HEK293 (cell line): ENCODE data around the gene STX11.

ENCODE experiments used
- CTCF ChIA-PET: fragments of 350-600 bp; formaldehyde crosslinking; extraction: SDS; loops from one replicate; lab custom pipeline; 2021; ENCODE audit warnings: antibody characterized with exemption; lab: Yijun Ruan, JAX
- POLR2A ChIA-PET: fragments of 300-600 bp; formaldehyde crosslinking; extraction: SDS; loops from one replicate; lab custom pipeline; 2020; ENCODE audit warnings: antibody characterized with exemption, inconsistent platforms; lab: Yijun Ruan, JAX
- H3K27ac ChIP-seq: fragments of 200-500 bp; sonication (Bioruptor generic); 2 replicates; pipeline ENCODE4 v1.5.1; 2014; ENCODE audit warnings: low read depth, low read length, control low read depth, inconsistent platforms; ENCODE audit errors: extremely low read depth
- H3K36me3 ChIP-seq, 2 experiments: fragments of 200-500 bp in 1 of 2; sonication (Bioruptor generic) in 1 of 2; 1 replicate in 1 of 2; 2 replicates in 1 of 2; pipeline ENCODE4 v1.5.1; 2014 to 2017; ENCODE audit warnings: inconsistent platforms in 2 of 2, low read length in 2 of 2; ENCODE audit not compliant: control insufficient read depth in 2 of 2, insufficient read depth in 1 of 2
- H3K4me1 ChIP-seq: fragments of 200-500 bp; sonication (Bioruptor generic); 2 replicates; pipeline ENCODE4 v1.5.1; 2014; ENCODE audit warnings: mild to moderate bottlenecking, low read length, inconsistent platforms; ENCODE audit not compliant: control insufficient read depth, insufficient read depth
- H3K4me3 ChIP-seq: 2 replicates; pipeline ENCODE4 v1.5.1; 2011; ENCODE audit warnings: low read depth, mild to moderate bottlenecking, control low read depth, low read length, moderate library complexity
- H3K9me3 ChIP-seq: fragments of 200-500 bp; sonication (Bioruptor generic); 2 replicates; pipeline ENCODE4 v1.5.1; 2014; ENCODE audit warnings: low read depth, low read length, inconsistent platforms; ENCODE audit not compliant: control insufficient read depth, insufficient read depth
- MYNN ChIP-seq: fragments of 450-650 bp; formaldehyde crosslinking; IDR thresholded peaks from 2 replicates; pipeline ENCODE4 v1.5.1; 2016; ENCODE audit warnings: missing biosample characterization, missing genetic modification characterization, borderline replicate concordance
- PRDM4 ChIP-seq: fragments of 450-650 bp; formaldehyde crosslinking; IDR thresholded peaks from 2 replicates; pipeline ENCODE4 v1.5.1; 2017; ENCODE audit warnings: missing biosample characterization, missing genetic modification characterization
- ZBTB17 ChIP-seq: fragments of 450-650 bp; formaldehyde crosslinking; IDR thresholded peaks from 2 replicates; pipeline ENCODE4 v1.5.1; 2016; ENCODE audit warnings: missing biosample characterization, missing genetic modification characterization
- ZBTB20 ChIP-seq: fragments of 450-650 bp; formaldehyde crosslinking; IDR thresholded peaks from 2 replicates; pipeline ENCODE4 v1.5.1; 2016; ENCODE audit warnings: missing biosample characterization, missing genetic modification characterization
- ZNF10 ChIP-seq: fragments of 450-650 bp; formaldehyde crosslinking; IDR thresholded peaks from 2 replicates; pipeline ENCODE4 v1.5.1; 2017; ENCODE audit warnings: missing biosample characterization, missing genetic modification characterization
- ZNF112 ChIP-seq: fragments of 450-650 bp; formaldehyde crosslinking; IDR thresholded peaks from 2 replicates; pipeline ENCODE4 v1.5.0; 2017; ENCODE audit warnings: missing biosample characterization, missing genetic modification characterization
- ZNF133 ChIP-seq: fragments of 450-650 bp; formaldehyde crosslinking; IDR thresholded peaks from 2 replicates; pipeline ENCODE4 v1.5.1; 2016; ENCODE audit warnings: missing biosample characterization, missing genetic modification characterization
- ZNF138 ChIP-seq: fragments of 450-650 bp; formaldehyde crosslinking; IDR thresholded peaks from 2 replicates; pipeline ENCODE4 v1.5.1; 2016; ENCODE audit warnings: missing biosample characterization, missing genetic modification characterization, borderline replicate concordance
- ZNF140 ChIP-seq: fragments of 450-650 bp; formaldehyde crosslinking; IDR thresholded peaks from 2 replicates; pipeline ENCODE4 v1.5.1; 2016; ENCODE audit warnings: missing biosample characterization, missing genetic modification characterization
- ZNF184 ChIP-seq: fragments of 450-650 bp; IDR thresholded peaks from 2 replicates; pipeline ENCODE4 v1.5.1; 2018; ENCODE audit warnings: missing biosample characterization, mild to moderate bottlenecking, missing genetic modification characterization
- ZNF2 ChIP-seq: fragments of 450-650 bp; formaldehyde crosslinking; IDR thresholded peaks from 2 replicates; pipeline ENCODE4 v1.5.1; 2016; ENCODE audit warnings: missing biosample characterization, missing genetic modification characterization
- ZNF214 ChIP-seq: fragments of 450-650 bp; formaldehyde crosslinking; IDR thresholded peaks from 2 replicates; pipeline ENCODE4 v1.5.1; 2017; ENCODE audit warnings: missing biosample characterization, mild to moderate bottlenecking, missing genetic modification characterization, borderline replicate concordance
- ZNF239 ChIP-seq: fragments of 450-650 bp; formaldehyde crosslinking; IDR thresholded peaks from 2 replicates; pipeline ENCODE4 v1.5.1; 2016; ENCODE audit warnings: missing biosample characterization, missing genetic modification characterization
- ZNF24 ChIP-seq: fragments of 450-650 bp; formaldehyde crosslinking; IDR thresholded peaks from 2 replicates; pipeline ENCODE4 v1.5.1; 2016; ENCODE audit warnings: missing biosample characterization, missing genetic modification characterization
- ZNF311 ChIP-seq: fragments of 450-650 bp; formaldehyde crosslinking; IDR thresholded peaks from 2 replicates; pipeline ENCODE4 v1.5.1; 2017; ENCODE audit warnings: missing biosample characterization, missing genetic modification characterization, borderline replicate concordance
- ZNF530 ChIP-seq: fragments of 450-650 bp; formaldehyde crosslinking; IDR thresholded peaks from 2 replicates; pipeline ENCODE4 v1.5.1; 2016; ENCODE audit warnings: low read depth, missing biosample characterization, missing genetic modification characterization
- ZNF571 ChIP-seq: fragments of 450-650 bp; formaldehyde crosslinking; IDR thresholded peaks from 2 replicates; pipeline ENCODE4 v1.5.0; 2017; ENCODE audit warnings: missing biosample characterization, missing genetic modification characterization
- ZNF585B ChIP-seq: fragments of 450-650 bp; formaldehyde crosslinking; IDR thresholded peaks from 2 replicates; pipeline ENCODE4 v1.5.1; 2016; ENCODE audit warnings: missing biosample characterization, missing genetic modification characterization
- ZNF626 ChIP-seq: fragments of 450-650 bp; sonication (Bioruptor Pico); formaldehyde crosslinking; IDR thresholded peaks from 2 replicates; pipeline ENCODE4 v1.5.1; 2018; ENCODE audit warnings: missing biosample characterization, missing genetic modification characterization, inconsistent platforms
- ZNF660 ChIP-seq: fragments of 450-650 bp; IDR thresholded peaks from 2 replicates; pipeline ENCODE4 v1.5.1; 2018; ENCODE audit warnings: missing biosample characterization, mild to moderate bottlenecking, missing genetic modification characterization
- ZNF677 ChIP-seq: fragments of 450-650 bp; IDR thresholded peaks from 2 replicates; pipeline ENCODE4 v1.5.0; 2018; ENCODE audit warnings: missing biosample characterization, mild to moderate bottlenecking, missing genetic modification characterization, moderate library complexity
- ZNF776 ChIP-seq: fragments of 450-650 bp; formaldehyde crosslinking; IDR thresholded peaks from 2 replicates; pipeline ENCODE4 v1.5.0; 2017; ENCODE audit warnings: missing biosample characterization, missing genetic modification characterization, borderline replicate concordance
- ZSCAN16 ChIP-seq: fragments of 450-650 bp; formaldehyde crosslinking; IDR thresholded peaks from 2 replicates; pipeline ENCODE4 v1.5.1; 2016; ENCODE audit warnings: missing biosample characterization, missing genetic modification characterization
- TF ChIP-seq, protein P1 (sequence below): fragments of 450-650 bp; formaldehyde crosslinking; conservative IDR thresholded peaks from 2 replicates; pipeline ENCODE4 v1.5.1; 2016; ENCODE audit warnings: low read depth, missing biosample characterization, missing genetic modification characterization

Gene STX11

GRCh38 chr6:144104898-144105487 is 45.3 kb upstream of the STX11 start (continued):
- TF ChIP-seq ZNF2 (0 out of 2 replicates have a peak, but pooled peaks have one; percentile 24), ZNF530 (no peak), ZBTB17 (tag by site-specific recombination) (peak; percentile 64), ZNF184 (tag by site-specific recombination) (no peak)

- no peaks in the 10 kb centered on the region for H3K9me3 ChIP-seq
- TF ChIP-seq PRDM4 (tag by site-specific recombination) (no peak), ZNF214 (tag by site-specific recombination) (no peak), ZNF140 (tag by site-specific recombination) (no peak), ZNF311 (tag by site-specific recombination) (no peak), ZNF776 (tag by site-specific recombination) (no peak)
- H3K27ac ChIP-seq, result no peak overlapping the region
- no peaks in the 10 kb centered on the region for H3K36me3 ChIP-seq
- H3K4me3 ChIP-seq, result no peak overlapping the region
- H3K4me1 ChIP-seq, result no peaks in the 10 kb centered on the region
- ChIA-PET POLR2A (interaction anchor here (2.0 kb wide), 1 partner anchor 11 kb away, joined by 6 read pairs; the partner anchor contains the start of gene SF3B5), CTCF (interaction anchor here (0.6 to 2.2 kb wide), 8 partner anchors 8 to 1527 kb away, joined by 3 to 8 read pairs (median 3); no protein-coding TSS in a partner anchor)
Measured at GRCh38 chr6:144106206-144106605, 44.1 kb upstream of the STX11 start.

DNA sequence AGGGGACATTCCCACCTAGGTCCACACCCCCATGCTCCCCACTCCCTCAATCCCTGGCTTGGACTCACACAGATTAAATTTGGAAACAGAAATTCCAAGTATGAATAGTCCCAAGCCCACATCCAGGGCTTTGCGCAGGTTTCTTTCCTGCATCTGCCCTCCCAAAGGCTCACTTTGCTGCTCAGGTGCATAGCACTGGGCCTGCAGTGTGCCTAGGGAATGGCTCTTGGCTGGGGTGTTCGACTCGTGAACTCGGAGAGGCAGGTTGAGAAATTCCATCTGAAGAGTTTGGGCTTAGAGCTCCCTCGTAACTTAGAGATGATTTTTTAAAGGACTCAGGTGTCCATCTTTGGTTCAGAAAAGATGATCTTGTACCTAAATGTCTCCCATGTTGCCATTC is 40.1 kb upstream of the STX11 start:
- H3K4me3 ChIP-seq, result no peak overlapping the region
- CTCF ChIA-PET, result interaction anchor here (0.6 to 1.1 kb wide), 5 partner anchors 17 to 605 kb away, joined by 3 to 4 read pairs (median 3); no protein-coding TSS in a partner anchor
- no peaks in the 10 kb centered on the region for H3K4me1 ChIP-seq
- POLR2A ChIA-PET, result no interaction called here
- no peaks in the 10 kb centered on the region for H3K9me3 ChIP-seq
- no peaks in the 10 kb centered on the region for H3K36me3 ChIP-seq
- TF ChIP-seq ZNF585B (no peak), ZNF677 (no peak), ZSCAN16 (no peak), ZNF239 (tag by site-specific recombination) (no peak), ZNF571 (tag by site-specific recombination) (no peak), ZNF140 (tag by site-specific recombination) (no peak), ZBTB17 (tag by site-specific recombination) (no peak), ZBTB20 (tag by site-specific recombination) (no peak), ZNF112 (tag by site-specific recombination) (no peak), ZNF10 (tag by site-specific recombination) (no peak), ZNF133 (tag by site-specific recombination) (no peak), ZNF24 (tag by site-specific recombination) (no peak), ZNF626 (tag by site-specific recombination) (no peak), ZNF660 (tag by site-specific recombination) (no peak), MYNN (tag by site-specific recombination) (no peak), ZNF138 (tag by site-specific recombination) (no peak)
- TF ChIP-seq, protein P1, sequence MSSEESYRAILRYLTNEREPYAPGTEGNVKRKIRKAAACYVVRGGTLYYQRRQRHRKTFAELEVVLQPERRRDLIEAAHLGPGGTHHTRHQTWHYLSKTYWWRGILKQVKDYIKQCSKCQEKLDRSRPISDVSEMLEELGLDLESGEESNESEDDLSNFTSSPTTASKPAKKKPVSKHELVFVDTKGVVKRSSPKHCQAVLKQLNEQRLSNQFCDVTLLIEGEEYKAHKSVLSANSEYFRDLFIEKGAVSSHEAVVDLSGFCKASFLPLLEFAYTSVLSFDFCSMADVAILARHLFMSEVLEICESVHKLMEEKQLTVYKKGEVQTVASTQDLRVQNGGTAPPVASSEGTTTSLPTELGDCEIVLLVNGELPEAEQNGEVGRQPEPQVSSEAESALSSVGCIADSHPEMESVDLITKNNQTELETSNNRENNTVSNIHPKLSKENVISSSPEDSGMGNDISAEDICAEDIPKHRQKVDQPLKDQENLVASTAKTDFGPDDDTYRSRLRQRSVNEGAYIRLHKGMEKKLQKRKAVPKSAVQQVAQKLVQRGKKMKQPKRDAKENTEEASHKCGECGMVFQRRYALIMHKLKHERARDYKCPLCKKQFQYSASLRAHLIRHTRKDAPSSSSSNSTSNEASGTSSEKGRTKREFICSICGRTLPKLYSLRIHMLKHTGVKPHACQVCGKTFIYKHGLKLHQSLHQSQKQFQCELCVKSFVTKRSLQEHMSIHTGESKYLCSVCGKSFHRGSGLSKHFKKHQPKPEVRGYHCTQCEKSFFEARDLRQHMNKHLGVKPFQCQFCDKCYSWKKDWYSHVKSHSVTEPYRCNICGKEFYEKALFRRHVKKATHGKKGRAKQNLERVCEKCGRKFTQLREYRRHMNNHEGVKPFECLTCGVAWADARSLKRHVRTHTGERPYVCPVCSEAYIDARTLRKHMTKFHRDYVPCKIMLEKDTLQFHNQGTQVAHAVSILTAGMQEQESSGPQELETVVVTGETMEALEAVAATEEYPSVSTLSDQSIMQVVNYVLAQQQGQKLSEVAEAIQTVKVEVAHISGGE (tag by site-specific recombination), result no peak
- H3K27ac ChIP-seq, result no peak overlapping the region
